GM10248 (cell line): ENCODE data around the gene DEPP1.

Source experiments
- CTCF ChIA-PET: fragments of 300-600 bp; sonication (Branson Sonifier 250); formaldehyde crosslinking; extraction: SDS; loops from one replicate; lab custom pipeline; 2021; ENCODE audit warnings: antibody characterized with exemption; lab: Yijun Ruan, JAX
- POLR2A ChIA-PET: fragments of 350-650 bp; sonication (Branson Sonifier 250); formaldehyde crosslinking; extraction: SDS; loops from one replicate; lab custom pipeline; 2020; ENCODE audit warnings: antibody characterized with exemption; lab: Yijun Ruan, JAX
- DNase-seq: peaks from one replicate; pipeline ENCODE4 v3.0.0; 2012; ENCODE audit errors: extremely low spot score
- TF ChIP-seq, protein P1 (sequence below): IDR thresholded peaks from 2 replicates; pipeline ENCODE4 v1.5.1; 2012; ENCODE audit warnings: mild to moderate bottlenecking, low read depth; ENCODE audit errors: extremely low read depth, missing control alignments, control extremely low read depth

DEPP1 gene

DNA sequence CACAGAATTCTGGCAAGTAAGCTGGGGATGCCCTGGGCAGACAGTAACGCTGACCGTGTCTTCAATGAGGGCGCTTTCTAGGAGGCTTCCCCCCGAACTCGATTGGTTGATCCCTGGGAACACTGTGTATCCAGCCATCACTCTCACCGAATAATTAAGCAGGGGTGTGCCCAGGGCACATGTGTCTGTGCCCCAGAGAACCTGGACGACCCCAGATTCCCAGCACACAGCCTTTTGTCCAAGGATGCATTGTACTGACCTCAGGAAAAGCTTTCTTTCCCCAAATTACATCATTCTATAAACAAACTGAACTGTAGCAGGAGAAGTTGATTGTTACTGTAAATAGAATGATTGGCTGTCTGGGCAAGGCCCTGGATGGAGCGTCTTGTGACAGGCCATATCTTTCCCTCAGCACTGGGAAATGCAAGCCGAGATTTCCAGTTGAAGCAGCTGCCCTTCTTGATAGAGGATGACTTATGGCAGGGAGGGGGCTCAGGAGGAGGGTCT lies 6.6 kb upstream of the DEPP1 start:
- ChIA-PET POLR2A (no interaction called here), CTCF (interaction anchor here (2.8 kb wide), 1 partner anchor 52 kb away, joined by 12 read pairs; no protein-coding TSS in a partner anchor)
- no peak for DNase-seq
- TF ChIP-seq, protein P1, sequence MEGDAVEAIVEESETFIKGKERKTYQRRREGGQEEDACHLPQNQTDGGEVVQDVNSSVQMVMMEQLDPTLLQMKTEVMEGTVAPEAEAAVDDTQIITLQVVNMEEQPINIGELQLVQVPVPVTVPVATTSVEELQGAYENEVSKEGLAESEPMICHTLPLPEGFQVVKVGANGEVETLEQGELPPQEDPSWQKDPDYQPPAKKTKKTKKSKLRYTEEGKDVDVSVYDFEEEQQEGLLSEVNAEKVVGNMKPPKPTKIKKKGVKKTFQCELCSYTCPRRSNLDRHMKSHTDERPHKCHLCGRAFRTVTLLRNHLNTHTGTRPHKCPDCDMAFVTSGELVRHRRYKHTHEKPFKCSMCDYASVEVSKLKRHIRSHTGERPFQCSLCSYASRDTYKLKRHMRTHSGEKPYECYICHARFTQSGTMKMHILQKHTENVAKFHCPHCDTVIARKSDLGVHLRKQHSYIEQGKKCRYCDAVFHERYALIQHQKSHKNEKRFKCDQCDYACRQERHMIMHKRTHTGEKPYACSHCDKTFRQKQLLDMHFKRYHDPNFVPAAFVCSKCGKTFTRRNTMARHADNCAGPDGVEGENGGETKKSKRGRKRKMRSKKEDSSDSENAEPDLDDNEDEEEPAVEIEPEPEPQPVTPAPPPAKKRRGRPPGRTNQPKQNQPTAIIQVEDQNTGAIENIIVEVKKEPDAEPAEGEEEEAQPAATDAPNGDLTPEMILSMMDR = no peak

DNA sequence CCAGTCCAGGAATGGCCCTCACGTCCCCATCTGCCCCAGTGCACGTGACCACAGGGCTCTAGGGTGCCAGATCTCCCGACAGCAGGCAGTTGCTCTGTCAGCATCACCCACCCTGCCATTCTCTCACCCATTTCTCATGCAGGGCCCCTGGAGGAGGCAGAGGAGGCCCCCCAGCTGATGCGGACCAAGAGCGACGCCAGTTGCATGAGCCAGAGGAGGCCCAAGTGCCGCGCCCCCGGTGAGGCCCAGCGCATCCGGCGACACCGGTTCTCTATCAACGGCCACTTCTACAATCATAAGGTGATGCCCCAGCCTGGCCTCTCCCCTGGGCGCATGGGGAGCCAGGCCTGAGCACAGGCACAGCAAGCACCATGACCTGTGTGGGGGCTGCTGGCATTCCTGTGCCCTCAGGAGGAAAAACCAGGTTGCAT lies 6.1 kb upstream of the DEPP1 start:
- CTCF ChIA-PET = interaction anchor here (2.8 kb wide), 1 partner anchor 52 kb away, joined by 12 read pairs; no protein-coding TSS in a partner anchor
- DNase-seq = no peak
- TF ChIP-seq, protein P1 = no peak
- POLR2A ChIA-PET = no interaction called here

DNA sequence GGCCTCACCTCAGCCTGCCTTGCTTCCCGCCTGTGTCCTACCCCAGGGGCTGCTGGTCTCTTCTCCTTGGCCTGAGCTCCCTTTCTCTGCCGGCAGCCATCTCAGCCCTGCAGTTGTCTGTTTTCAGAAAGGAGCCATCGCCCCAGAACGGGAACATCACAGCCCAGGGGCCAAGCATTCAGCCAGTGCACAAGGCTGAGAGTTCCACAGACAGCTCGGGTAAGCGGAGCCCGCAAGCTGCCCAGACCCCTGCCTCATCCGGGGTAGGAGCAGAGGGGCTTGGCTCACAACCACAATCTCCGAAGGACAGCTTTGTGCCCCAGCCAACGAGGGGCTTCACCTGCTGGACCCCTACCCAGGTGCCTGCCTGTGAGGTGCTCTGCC lies 5.3 kb upstream of the DEPP1 start:
- CTCF ChIA-PET = no interaction called here
- TF ChIP-seq, protein P1 = no peak
- no peak for DNase-seq
- POLR2A ChIA-PET = no interaction called here

DNA sequence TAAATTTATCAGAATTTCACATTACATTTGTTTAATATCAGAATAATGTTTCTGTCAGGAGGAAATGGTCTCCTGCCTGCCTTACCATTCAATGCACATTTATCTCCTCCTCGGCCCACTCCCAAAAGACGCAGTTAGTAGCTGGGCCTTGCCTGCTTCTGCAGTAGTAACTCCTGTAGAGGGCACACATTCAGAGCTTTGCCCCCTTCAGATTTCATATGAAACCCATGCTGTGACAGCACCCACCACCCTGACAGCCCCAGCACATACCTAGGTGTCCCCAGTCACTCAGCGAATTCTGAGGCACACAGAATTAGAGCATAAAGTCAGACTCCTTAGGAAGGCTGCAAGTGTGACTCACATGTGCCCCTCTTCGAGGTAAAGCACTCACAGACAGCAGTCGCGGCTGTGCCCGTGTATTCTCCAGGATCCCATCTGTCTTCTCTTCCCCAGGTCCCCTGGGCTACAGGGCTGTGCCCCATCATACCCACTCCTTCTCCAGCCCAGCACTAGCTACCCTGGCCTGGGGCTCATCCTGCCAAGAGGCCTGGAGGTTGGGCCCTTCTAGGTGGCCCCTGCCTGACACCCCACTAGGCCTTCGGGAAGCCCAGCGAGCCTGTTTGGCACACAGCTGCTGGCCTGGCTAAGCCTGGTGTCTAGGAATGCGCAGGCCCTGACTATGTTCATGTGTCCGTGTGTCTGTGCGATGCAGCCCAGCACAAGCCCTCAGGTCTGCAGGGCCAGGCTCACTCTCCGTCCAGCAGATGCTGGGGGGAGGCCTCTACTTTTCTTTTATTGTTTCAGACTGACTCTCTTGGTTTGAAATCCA lies 4.7 kb upstream of the DEPP1 start:
- CTCF ChIA-PET = interaction anchor here (8.6 kb wide), 1 partner anchor 50 kb away, joined by 99 read pairs; no protein-coding TSS in a partner anchor
- DNase-seq = no peak
- TF ChIP-seq, protein P1 = no peak
- POLR2A ChIA-PET = interaction anchor here (0.6 to 1.1 kb wide), 2 partner anchors 10 to 782 kb away, joined by 3 to 7 read pairs; no protein-coding TSS in a partner anchor

DNA sequence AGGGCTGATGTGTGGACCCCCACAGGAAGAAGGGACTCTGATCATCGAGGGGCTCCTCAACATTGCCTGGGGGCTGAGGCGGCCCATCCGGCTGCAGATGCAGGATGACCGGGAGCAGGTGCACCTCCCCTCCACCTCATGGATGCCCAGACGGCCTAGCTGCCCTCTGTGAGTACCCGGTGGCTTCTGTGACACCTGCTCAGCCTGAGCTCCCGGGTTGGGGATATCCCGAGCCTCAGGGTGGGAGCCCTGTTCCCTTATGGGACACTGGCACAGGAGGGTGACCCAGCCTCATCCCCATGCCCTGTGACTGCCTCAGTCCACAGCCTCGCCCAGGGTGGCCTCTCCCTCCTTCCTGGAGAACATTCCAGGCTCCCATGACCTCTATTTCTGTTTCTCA lies 3.9 kb upstream of the DEPP1 start:
- DNase-seq = no peak
- CTCF ChIA-PET = interaction anchor here (1.7 to 8.6 kb wide), 2 partner anchors 10 to 49 kb away, joined by 4 to 99 read pairs; no protein-coding TSS in a partner anchor
- POLR2A ChIA-PET = interaction anchor here (0.6 to 1.1 kb wide), 2 partner anchors 10 to 781 kb away, joined by 3 to 7 read pairs; no protein-coding TSS in a partner anchor
- TF ChIP-seq, protein P1 = no peak

DNA sequence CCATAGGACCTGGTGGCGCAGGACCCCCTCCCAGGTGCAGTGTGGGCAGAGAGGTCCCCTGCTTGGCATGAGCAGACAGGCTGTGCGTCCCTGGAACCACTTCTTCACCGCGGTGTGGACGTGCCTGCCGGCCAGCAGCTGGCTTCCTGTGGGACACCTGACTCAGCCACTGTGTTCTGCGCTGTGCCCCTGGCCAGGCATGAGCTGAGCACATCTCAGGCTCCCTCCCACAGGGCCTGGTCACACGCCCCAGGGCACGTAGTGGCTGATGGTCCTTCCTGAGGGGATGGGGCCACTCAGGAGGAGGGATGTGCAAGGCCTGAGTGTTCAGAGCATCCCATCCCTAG lies 3.5 kb upstream of the DEPP1 start:
- TF ChIP-seq, protein P1 = no peak
- CTCF ChIA-PET = interaction anchor here (1.7 to 8.6 kb wide), 3 partner anchors 10 to 49 kb away, joined by 4 to 99 read pairs (median 5); no protein-coding TSS in a partner anchor
- POLR2A ChIA-PET = interaction anchor here (1.1 kb wide), 1 partner anchor 9 kb away, joined by 3 read pairs; no protein-coding TSS in a partner anchor
- DNase-seq = no peak
